ENCODE results near the gene DNAJC1. TPM values are rescaled to one million over a fixed set of nuclear protein-coding genes. Genes with fewer than 3 reads are reported as not detected.

Gene DNAJC1
- total and polyA plus RNA-seq, 7 donors, result 9.9 to 135 (median 51.9) TPM

GRCh38 chr10:21995557-21995956 lies 8.0 kb downstream of the DNAJC1 start:
- Histone ChIP-seq H3K27me3 (no peaks in the 10 kb centered on the region), H3K4me1 (peaks cover 0 to 23% (median 11%) of the 10 kb centered on the region in 4 donors), H3K4me3 (no peak overlapping the region), H3K36me3 (no peaks in the 10 kb centered on the region), H3K9me3 (no peaks in the 10 kb centered on the region), H3K27ac (no peak overlapping the region)
- DNase-seq, result no peak
- TF ChIP-seq POLR2A (IDR thresholded peaks at IDR 0.05), result no peak
- TF ChIP-seq EP300 (IDR thresholded peaks at IDR 0.05), result no peak
- no peak for TF ChIP-seq CTCF (IDR thresholded peaks at IDR 0.05)
- TF ChIP-seq POLR2AphosphoS5 (IDR thresholded peaks at IDR 0.05), result no peak
- intact Hi-C loops (cut with DNase I), result no loop called here
- WGBS, 2 donors, result 58 to 76% methylated on average over 2 of the region's 2 CpGs

- WGBS, 2 donors, result 65 to 69% methylated on average over 7 of the region's 7 CpGs
- Histone ChIP-seq H3K4me3 (no peak overlapping the region), H3K27me3 (no peaks in the 10 kb centered on the region), H3K9me3 (no peaks in the 10 kb centered on the region), H3K36me3 (no peaks in the 10 kb centered on the region), H3K4me1 (peaks cover 0 to 31% (median 18%) of the 10 kb centered on the region in 4 donors), H3K27ac (no peak overlapping the region)
- intact Hi-C loops (cut with DNase I), result no loop called here
- DNase-seq, result no peak
- TF ChIP-seq CTCF (IDR thresholded peaks at IDR 0.05), result peak in 3 of 4 experiments; percentile 46 to 60 (median 48)
- no peak for TF ChIP-seq EP300 (IDR thresholded peaks at IDR 0.05)
Measured at GRCh38 chr10:21993360-21994001, 10.0 kb downstream of the DNAJC1 start.

- TF ChIP-seq CTCF (IDR thresholded peaks at IDR 0.05) (no peak), EP300 (IDR thresholded peaks at IDR 0.05) (no peak), POLR2A (IDR thresholded peaks at IDR 0.05) (no peak), POLR2AphosphoS5 (IDR thresholded peaks at IDR 0.05) (no peak)
- 95 to 96% methylated on average over 8 of the region's 8 CpGs for WGBS, 2 donors
- Histone ChIP-seq H3K36me3 (no peaks in the 10 kb centered on the region), H3K4me3 (no peak overlapping the region), H3K27ac (no peak overlapping the region), H3K27me3 (no peaks in the 10 kb centered on the region), H3K4me1 (peaks cover 0 to 29% (median 17%) of the 10 kb centered on the region in 4 donors), H3K9me3 (no peaks in the 10 kb centered on the region)
- DNase-seq, result no peak
- intact Hi-C loops (cut with DNase I), result no loop called here
Measured at GRCh38 chr10:21991785-21992184, 11.7 kb downstream of the DNAJC1 start.

GRCh38 chr10:21990449-21990848 lies 13.1 kb downstream of the DNAJC1 start:
- Histone ChIP-seq H3K4me3 (no peak overlapping the region), H3K36me3 (no peaks in the 10 kb centered on the region), H3K27ac (no peak overlapping the region), H3K27me3 (no peaks in the 10 kb centered on the region), H3K4me1 (peaks cover 0 to 17% (median 10%) of the 10 kb centered on the region in 4 donors), H3K9me3 (no peaks in the 10 kb centered on the region)
- intact Hi-C loops (cut with DNase I), result no loop called here
- DNase-seq, result no peak
- TF ChIP-seq CTCF (IDR thresholded peaks at IDR 0.05), result no peak
- TF ChIP-seq POLR2A (IDR thresholded peaks at IDR 0.05), result no peak
- no peak for TF ChIP-seq POLR2AphosphoS5 (IDR thresholded peaks at IDR 0.05)
- TF ChIP-seq EP300 (IDR thresholded peaks at IDR 0.05), result no peak
- 67 to 69% methylated on average over 1 of the region's 1 CpG for WGBS, 2 donors

All from sigmoid colon (tissue), 7 donors.